GM12878 (cell line): ENCODE measurements around the gene SLF2. TPM values are rescaled to one million over a fixed set of nuclear protein-coding genes. Genes with fewer than 3 reads are reported as not detected.
A peak's percentile ranks its signal among the peaks of the same experiment; 100 is the strongest.

Experiments used
- ATF2 ChIP-seq: IDR thresholded peaks from 2 replicates; pipeline ENCODE4 v1.6.1; 2012; ENCODE audit warnings: low read length, inconsistent platforms
- CHD2 ChIP-seq: IDR thresholded peaks from 2 replicates; pipeline ENCODE4 v1.6.1; 2011; ENCODE audit warnings: low read depth, low read length, improper control_type of control experiment, borderline replicate concordance
- CREM ChIP-seq: IDR thresholded peaks from 2 replicates; pipeline ENCODE4 v1.6.1; 2014; ENCODE audit warnings: antibody characterized with exemption, low read depth
- E4F1 ChIP-seq: fragments of 450-650 bp; IDR thresholded peaks from 2 replicates; pipeline ENCODE4 v1.6.1; 2018; ENCODE audit warnings: borderline replicate concordance, mild to moderate bottlenecking; ENCODE audit not compliant: partially characterized antibody
- EED ChIP-seq: sonication (generic); IDR thresholded peaks from 2 replicates; pipeline ENCODE4 v1.6.1; 2016; ENCODE audit warnings: antibody characterized with exemption, low read depth
- GABPA ChIP-seq: IDR thresholded peaks from 2 replicates; pipeline ENCODE4 v1.6.1; 2014; ENCODE audit warnings: antibody characterized with exemption, low read depth, mild to moderate bottlenecking, inconsistent platforms
- IRF3 ChIP-seq: fragments of 450-650 bp; IDR thresholded peaks from 2 replicates; pipeline ENCODE4 v1.6.1; 2014; ENCODE audit warnings: mild to moderate bottlenecking
- KDM1A ChIP-seq: fragments of 200-600 bp; sonication (generic); IDR thresholded peaks from 2 replicates; pipeline ENCODE4 v1.6.1; 2016; ENCODE audit warnings: borderline replicate concordance
- MXI1 ChIP-seq: fragments of 150-350 bp; IDR thresholded peaks from 2 replicates; pipeline ENCODE4 v1.6.1; 2011; ENCODE audit warnings: low read depth, mild to moderate bottlenecking, inconsistent platforms, low read length, improper control_type of control experiment
- NRF1 ChIP-seq: conservative IDR thresholded peaks from 2 replicates; pipeline ENCODE4 v1.6.1; 2011; ENCODE audit warnings: mild to moderate bottlenecking, low read depth, low read length, improper control_type of control experiment
- PML ChIP-seq: IDR thresholded peaks from 2 replicates; pipeline ENCODE4 v1.6.1; 2012; ENCODE audit warnings: low read length, inconsistent platforms
- POLR2AphosphoS5 ChIP-seq: IDR thresholded peaks from 2 replicates; pipeline ENCODE4 v1.6.1; 2011; ENCODE audit warnings: mild to moderate bottlenecking, low read length, inconsistent platforms
- SIX5 ChIP-seq: IDR thresholded peaks from 2 replicates; pipeline ENCODE4 v1.6.1; 2011; ENCODE audit warnings: mild to moderate bottlenecking, low read depth, low read length, moderate library complexity; ENCODE audit not compliant: severe bottlenecking
- SKIL ChIP-seq: fragments of 450-650 bp; IDR thresholded peaks from 2 replicates; pipeline ENCODE4 v1.6.1; 2017; ENCODE audit warnings: mild to moderate bottlenecking, low read depth, inconsistent platforms; ENCODE audit not compliant: poor library complexity, severe bottlenecking
- SMARCA5 ChIP-seq: fragments of 450-650 bp; IDR thresholded peaks from 2 replicates; pipeline ENCODE4 v1.6.1; 2017; ENCODE audit warnings: mild to moderate bottlenecking
- TAF1 ChIP-seq: IDR thresholded peaks from 2 replicates; pipeline ENCODE4 v1.6.1; 2011; ENCODE audit warnings: mild to moderate bottlenecking, low read depth, low read length, borderline replicate concordance
- ZBTB4 ChIP-seq: fragments of 450-650 bp; formaldehyde crosslinking; IDR thresholded peaks from 2 replicates; pipeline ENCODE4 v1.4.0; 2022; ENCODE audit warnings: mild to moderate bottlenecking, moderate library complexity
- ZNF217 ChIP-seq: fragments of 450-650 bp; IDR thresholded peaks from 2 replicates; pipeline ENCODE4 v1.6.1; 2017; ENCODE audit warnings: antibody characterized with exemption, mild to moderate bottlenecking
- ZNF24 ChIP-seq: fragments of 450-650 bp; IDR thresholded peaks from 2 replicates; pipeline ENCODE4 v1.6.1; 2017; ENCODE audit warnings: antibody characterized with exemption, mild to moderate bottlenecking
- ZNF622 ChIP-seq: fragments of 450-650 bp; IDR thresholded peaks from 2 replicates; pipeline ENCODE4 v1.6.1; 2017; ENCODE audit warnings: mild to moderate bottlenecking, inconsistent platforms
- polyA plus RNA-seq, 11 experiments: library from polyadenylated mRNA; depleted of rRNA in 4 of 11; unstranded in 6 of 11; stranded (reverse) in 5 of 11; fragments of >200 nt; fragmentation: Nextera tagmentation in 4 of 11; fragmentation: Illumina TruSeq in 1 of 11; extraction: Ambion mirVana in 4 of 11; extraction: Trizol in 1 of 11; gene quantifications; 1 replicate in 1 of 11; 2 replicates in 10 of 11; pipeline versions ENCODE4 v1.2.1 to v1.2.3, GENCODE V29; 2011 to 2016; ENCODE audit warnings: inconsistent platforms in 2 of 11, missing spikeins in 2 of 11, low read depth in 1 of 11
- total RNA-seq, 4 experiments: library from RNA; depleted of rRNA in 3 of 4; stranded (reverse); fragments of >200 nt in 3 of 4; fragmentation: Illumina TruSeq in 1 of 4; extraction: Trizol in 1 of 4; gene quantifications; 2 replicates each; pipeline versions ENCODE4 v1.2.1 to v1.2.3, GENCODE V29; 2013 to 2021

The SLF2 gene
- total and polyA plus RNA-seq, 10 of the 15 experiments (the other 5 are each of a cell fraction or from before 2014, with no cell fraction given) = 3.0 to 25.2 (median 17.9) TPM

GRCh38 chr10:100998991-100999741 is 86.4 kb downstream of the SLF2 start (continued):
- TF ChIP-seq E4F1 (no peak), CHD2 (no peak; the same call in 1 of the 2 replicates), SKIL (no peak), TAF1 (no peak), GABPA (no peak), POLR2AphosphoS5 (no peak), ZNF622 (no peak), NRF1 (no peak), SMARCA5 (peak; percentile 91), MXI1 (0 out of 2 replicates have a peak, but pooled peaks have one; percentile 9), ATF2 (no peak), KDM1A (no peak), ZNF217 (no peak), SIX5 (no peak), ZBTB4 (CRISPR knock-in tag) (no peak), ZNF24 (0 out of 2 replicates have a peak, but pooled peaks have one; percentile 22), CREM (no peak), PML (no peak), IRF3 (no peak), EED (no peak)
